ENCODE results near the gene ZNF107.

The ZNF107 gene

GRCh38 chr7:64665980-64666662, at the start of gene ZNF107:
Gene ZNF107, plus strand, starts transcription at chr7:64666133. Its CDS starts 150 bp downstream, at chr7:64666283.
- DNase-seq, result peak; percentile 89 to 98 (median 96)
- intact Hi-C loops (cut with DNase I), result no loop called here

- peak in 18 of 42 donors; percentile 4 to 76 (median 24) for DNase-seq
- intact Hi-C loops (cut with DNase I), result loop anchor here (10.0 kb wide), 1 partner anchor 434 kb away; no protein-coding TSS in a partner anchor
Measured at GRCh38 chr7:64618785-64619456, 47.0 kb upstream of the ZNF107 start.

GRCh38 chr7:64619705-64620104, 46.2 kb upstream of the ZNF107 start:
- intact Hi-C loops (cut with DNase I), result loop anchor here (10.0 kb wide), 1 partner anchor 435 kb away; no protein-coding TSS in a partner anchor
- no peak for DNase-seq

- intact Hi-C loops (cut with DNase I), result no loop called here
- DNase-seq, result no peak
Measured at GRCh38 chr7:64621656-64622055, 44.3 kb upstream of the ZNF107 start.

- DNase-seq, result no peak
- intact Hi-C loops (cut with DNase I), result no loop called here
Measured at GRCh38 chr7:64625114-64626082, 40.5 kb upstream of the ZNF107 start.

GRCh38 chr7:64626083-64626469, 39.9 kb upstream of the ZNF107 start:
- DNase-seq, result no peak
- intact Hi-C loops (cut with DNase I), result no loop called here

GRCh38 chr7:64626557-64626956, 39.4 kb upstream of the ZNF107 start:
- no peak for DNase-seq
- intact Hi-C loops (cut with DNase I), result no loop called here

- intact Hi-C loops (cut with DNase I), result no loop called here
- no peak for DNase-seq
Measured at GRCh38 chr7:64628192-64628591, 37.7 kb upstream of the ZNF107 start.

GRCh38 chr7:64628721-64629120, 37.2 kb upstream of the ZNF107 start:
- intact Hi-C loops (cut with DNase I), result no loop called here

GRCh38 chr7:64630496-64630895, 35.4 kb upstream of the ZNF107 start:
- intact Hi-C loops (cut with DNase I), result no loop called here
- DNase-seq, result peak in 4 of 42 donors; percentile 6 to 17 (median 10)

More at GRCh38 chr7:64628721-64629120, 37.2 kb upstream of the ZNF107 start:
- no peak for DNase-seq

GRCh38 chr7:64632029-64632428, 33.9 kb upstream of the ZNF107 start:
- intact Hi-C loops (cut with DNase I), result no loop called here
- DNase-seq, result no peak

- no peak for DNase-seq
- intact Hi-C loops (cut with DNase I), result no loop called here
Measured at GRCh38 chr7:64633401-64633800, 32.5 kb upstream of the ZNF107 start.

GRCh38 chr7:64634406-64635062, 31.4 kb upstream of the ZNF107 start:
- intact Hi-C loops (cut with DNase I), result no loop called here
- no peak for DNase-seq

GRCh38 chr7:64636386-64636785, 29.5 kb upstream of the ZNF107 start:
- peak in 5 of 42 donors; percentile 2 to 42 (median 9) for DNase-seq
- intact Hi-C loops (cut with DNase I), result no loop called here

- DNase-seq, result no peak
- intact Hi-C loops (cut with DNase I), result no loop called here
Measured at GRCh38 chr7:64637521-64638445, 28.1 kb upstream of the ZNF107 start.

GRCh38 chr7:64638822-64639221, 27.1 kb upstream of the ZNF107 start:
- no peak for DNase-seq
- intact Hi-C loops (cut with DNase I), result no loop called here

GRCh38 chr7:64639267-64640001, 26.5 kb upstream of the ZNF107 start:
- no peak for DNase-seq
- intact Hi-C loops (cut with DNase I), result no loop called here
